ENCODE results near the gene SNU13.
"Not testable (repeated sequence)": the region's sequence is repeated elsewhere in the genome, so short reads cannot be mapped to it uniquely, and the experiment has no call there.

The SNU13 gene

GRCh38 chr22:41674846-41675340, 13.8 kb downstream of the SNU13 start:
- TF ChIP-seq EZH2 (IDR thresholded peaks at IDR 0.05; ENCODE audit: borderline replicate concordance, low read depth, low read length, severe bottlenecking) (no peak), CTCF (IDR thresholded peaks at IDR 0.05; ENCODE audit: borderline replicate concordance, extremely low read depth, low read length, poor library complexity, severe bottlenecking) (no peak)
- Histone ChIP-seq H3K4me3 (ENCODE audit: low read depth in 1 of 2, low read length in 2 of 2) (no peak overlapping the region), H3K27ac (ENCODE audit: low read length) (no peak overlapping the region), H3K27me3 (ENCODE audit: insufficient read depth, low read length, poor library complexity) (no peaks in the 10 kb centered on the region), H3K9ac (ENCODE audit: low read depth, low read length) (no peak overlapping the region), H2AFZ (ENCODE audit: low read depth, low read length) (no peak overlapping the region), H4K20me1 (ENCODE audit: insufficient read depth, low read length) (peaks cover 29% of the 10 kb centered on the region), H3K79me2 (ENCODE audit: insufficient read depth, low read length) (peaks cover 59% of the 10 kb centered on the region), H3K36me3 (ENCODE audit: insufficient read depth, low read length) (peaks cover 65% of the 10 kb centered on the region), H3K4me2 (ENCODE audit: insufficient read depth, low read length) (no peak overlapping the region), H3K4me1 (ENCODE audit: insufficient read depth, low read length) (no peaks in the 10 kb centered on the region), H3K9me3 (ENCODE audit: insufficient read depth, low read length, severe bottlenecking) (no peaks in the 10 kb centered on the region)
- ATAC-seq (ENCODE audit: insufficient read depth, low read depth) (no peak), DNase-seq (no peak)

GRCh38 chr22:41672780-41673509, 15.7 kb downstream of the SNU13 start:
- Histone ChIP-seq H3K4me1 (ENCODE audit: insufficient read depth, low read length) (peaks cover 1% of the 10 kb centered on the region), H3K4me3 (ENCODE audit: low read depth in 1 of 2, low read length in 2 of 2) (no peak overlapping the region), H3K9ac (ENCODE audit: low read depth, low read length) (no peak overlapping the region), H3K9me3 (ENCODE audit: insufficient read depth, low read length, severe bottlenecking) (no peaks in the 10 kb centered on the region), H3K4me2 (ENCODE audit: insufficient read depth, low read length) (no peak overlapping the region), H3K79me2 (ENCODE audit: insufficient read depth, low read length) (peaks cover 49% of the 10 kb centered on the region), H3K36me3 (ENCODE audit: insufficient read depth, low read length) (peaks cover 49% of the 10 kb centered on the region), H2AFZ (ENCODE audit: low read depth, low read length) (no peak overlapping the region), H3K27ac (ENCODE audit: low read length) (no peak overlapping the region), H4K20me1 (ENCODE audit: insufficient read depth, low read length) (peaks cover 18% of the 10 kb centered on the region; the same call in 1 of the 2 replicates), H3K27me3 (ENCODE audit: insufficient read depth, low read length, poor library complexity) (no peaks in the 10 kb centered on the region)
- no peak for ATAC-seq (ENCODE audit: insufficient read depth, low read depth)
- DNase-seq: no peak
- TF ChIP-seq EZH2 (IDR thresholded peaks at IDR 0.05; ENCODE audit: borderline replicate concordance, low read depth, low read length, severe bottlenecking) (no peak), CTCF (IDR thresholded peaks at IDR 0.05; ENCODE audit: borderline replicate concordance, extremely low read depth, low read length, poor library complexity, severe bottlenecking) (no peak)

- H4K20me1 ChIP-seq (ENCODE audit: insufficient read depth, low read length): peaks cover 15% of the 10 kb centered on the region; the same call in 1 of the 2 replicates
- not testable (repeated sequence) for H3K9ac ChIP-seq (ENCODE audit: low read depth, low read length); H3K4me2 ChIP-seq (ENCODE audit: insufficient read depth, low read length); H2AFZ ChIP-seq (ENCODE audit: low read depth, low read length); ATAC-seq (ENCODE audit: insufficient read depth, low read depth); DNase-seq; H3K27ac ChIP-seq (ENCODE audit: low read length); H3K9me3 ChIP-seq (ENCODE audit: insufficient read depth, low read length, severe bottlenecking); H3K4me3 ChIP-seq (ENCODE audit: low read depth in 1 of 2, low read length in 2 of 2); H3K27me3 ChIP-seq (ENCODE audit: insufficient read depth, low read length, poor library complexity); H3K4me1 ChIP-seq (ENCODE audit: insufficient read depth, low read length)
- H3K36me3 ChIP-seq (ENCODE audit: insufficient read depth, low read length): peaks cover 42% of the 10 kb centered on the region
- H3K79me2 ChIP-seq (ENCODE audit: insufficient read depth, low read length): peaks cover 43% of the 10 kb centered on the region
These were observed 16.6 kb downstream of the SNU13 start for GRCh38 chr22:41672096-41672495.
